A549 (cell line): ENCODE data around the gene BCAS3. TPM values are rescaled to one million over a fixed set of nuclear protein-coding genes. Genes with fewer than 3 reads are reported as not detected.
A peak's percentile ranks its signal among the peaks of the same experiment; 100 is the strongest.

ENCODE experiments used
- ATAC-seq, 2 experiments: fragments of 200-7000 bp in 1 of 2; fragments of >200 bp in 1 of 2; cut with Nextera tagmentation in 1 of 2; cut with Tn5 transposase in 1 of 2; 3 replicates each; pipeline versions ENCODE4 v1.8.0 to v1.9.1; 2018 to 2020; ENCODE audit warnings: mild to moderate bottlenecking in 1 of 2, moderate library complexity in 1 of 2
- CTCF ChIA-PET: fragments of 300-600 bp; sonication (Branson Sonifier 250); formaldehyde crosslinking; extraction: SDS; loops from one replicate; lab custom pipeline; 2021; ENCODE audit warnings: antibody characterized with exemption, inconsistent platforms; lab: Yijun Ruan, JAX
- POLR2A ChIA-PET: fragments of 350-600 bp; formaldehyde crosslinking; extraction: SDS; loops from one replicate; lab custom pipeline; 2021; ENCODE audit warnings: antibody characterized with exemption, inconsistent platforms; lab: Yijun Ruan, JAX
- DNase-seq, 2 experiments: peaks; one replicate each; pipeline versions ENCODE4 v3.0.0 to v3.0.0-alpha.2; 2011 to 2016; ENCODE audit warnings: low read depth in 1 of 2, low spot score in 1 of 2
- FAIRE-seq: peaks from 2 replicates; lab custom pipeline; 2011; peaks lifted over from hg19 to GRCh38; lab: Jason Lieb, UNC
- H3K27ac ChIP-seq, 2 experiments: fragments of >200 bp; sonication (Bioruptor Twin); formaldehyde crosslinking; 3 replicates each; pipeline ENCODE4 v1.5.1; 2016 to 2017
- H3K4me1 ChIP-seq: fragments of >200 bp; sonication (Bioruptor Twin); formaldehyde crosslinking; 3 replicates; pipeline ENCODE4 v1.6.1; 2016
- H3K4me2 ChIP-seq: fragments of >200 bp; sonication (Bioruptor Twin); formaldehyde crosslinking; 3 replicates; pipeline ENCODE4 v1.6.1; 2016
- H3K4me3 ChIP-seq: fragments of >200 bp; sonication (Bioruptor Twin); formaldehyde crosslinking; 3 replicates; pipeline ENCODE4 v1.5.1; 2016
- H3K9me3 ChIP-seq: fragments of >200 bp; sonication (Bioruptor Twin); formaldehyde crosslinking; 3 replicates; pipeline ENCODE4 v1.6.1; 2016
- CBX2 ChIP-seq: fragments of 200-600 bp; sonication (generic); IDR thresholded peaks from 2 replicates; pipeline ENCODE4 v1.6.1; 2016; ENCODE audit warnings: low read depth, mild to moderate bottlenecking, borderline replicate concordance
- CBX8 ChIP-seq: fragments of 200-600 bp; sonication (generic); IDR thresholded peaks from 2 replicates; pipeline ENCODE4 v1.6.1; 2016
- CHD2 ChIP-seq: fragments of 150-350 bp; IDR thresholded peaks from 2 replicates; pipeline ENCODE4 v1.6.1; 2014; ENCODE audit warnings: low read length; ENCODE audit not compliant: partially characterized antibody
- CTCF ChIP-seq: fragments of >200 bp; sonication (Bioruptor Twin); formaldehyde crosslinking; IDR thresholded peaks from 3 replicates; pipeline ENCODE4 v1.5.1; 2016
- E2F6 ChIP-seq: IDR thresholded peaks from 2 replicates; pipeline ENCODE4 v1.6.1; 2012; ENCODE audit warnings: low read depth, borderline replicate concordance
- FOSB ChIP-seq: fragments of 250-450 bp; sonication (Bioruptor Pico); IDR thresholded peaks from 2 replicates; pipeline ENCODE4 v1.5.0; 2020; ENCODE audit warnings: mild to moderate bottlenecking, moderate library complexity
- FOXS1 ChIP-seq: fragments of 250-450 bp; sonication (Bioruptor Pico); IDR thresholded peaks from 2 replicates; pipeline ENCODE4 v1.5.0; 2020; ENCODE audit warnings: mild to moderate bottlenecking, moderate library complexity
- HDAC2 ChIP-seq: fragments of 200-600 bp; sonication (generic); IDR thresholded peaks from 2 replicates; pipeline ENCODE4 v1.6.1; 2016
- HEYL ChIP-seq: fragments of 250-450 bp; sonication (Bioruptor Pico); IDR thresholded peaks from 2 replicates; pipeline ENCODE4 v1.8.0; 2021; ENCODE audit warnings: mild to moderate bottlenecking, moderate library complexity
- HOXB13 ChIP-seq: fragments of 250-450 bp; sonication (Bioruptor Pico); IDR thresholded peaks from 2 replicates; pipeline ENCODE4 v1.5.0; 2020; ENCODE audit warnings: low read depth, mild to moderate bottlenecking, moderate library complexity
- MAX ChIP-seq: IDR thresholded peaks from 2 replicates; pipeline ENCODE4 v1.6.1; 2012
- NR3C1 ChIP-seq: fragments of >200 bp; sonication (Bioruptor Twin); formaldehyde crosslinking; IDR thresholded peaks from 3 replicates; pipeline ENCODE4 v1.6.1; 2017
- RAD21 ChIP-seq, 2 experiments: fragments of >200 bp in 1 of 2; sonication (Bioruptor Twin) in 1 of 2; formaldehyde crosslinking in 1 of 2; IDR thresholded peaks in 1 of 2; conservative IDR thresholded peaks in 1 of 2; 2 replicates in 1 of 2; 3 replicates in 1 of 2; pipeline ENCODE4 v1.6.1; 2012 to 2018; ENCODE audit warnings: inconsistent platforms in 1 of 2
- RCOR1 ChIP-seq: fragments of 150-350 bp; IDR thresholded peaks from 2 replicates; pipeline ENCODE4 v1.6.1; 2014; ENCODE audit warnings: antibody characterized with exemption, low read length, low read depth
- RFX5 ChIP-seq: fragments of 450-650 bp; IDR thresholded peaks from 2 replicates; pipeline ENCODE4 v1.7.1; 2014; ENCODE audit warnings: antibody characterized with exemption, mild to moderate bottlenecking, moderate library complexity
- USF2 ChIP-seq: fragments of 450-650 bp; IDR thresholded peaks from 2 replicates; pipeline ENCODE4 v1.6.1; 2014; ENCODE audit warnings: antibody characterized with exemption
- ZFP36 ChIP-seq: fragments of 450-650 bp; IDR thresholded peaks from 2 replicates; pipeline ENCODE4 v1.6.1; 2014; ENCODE audit warnings: borderline replicate concordance; ENCODE audit not compliant: partially characterized antibody
- WGBS: methylation state at CpG from one replicate; pipeline ENCODE4 v1.1.6; 2017; ENCODE audit errors: missing lambda C conversion rate; 5-methylcytosine and 5-hydroxymethylcytosine counted together
- polyA plus RNA-seq, 4 experiments: library from polyadenylated mRNA; depleted of rRNA in 3 of 4; stranded (reverse); fragments of >200 nt; fragmentation: RNase III in 1 of 4; extraction: RNeasy Plus Mini Kit Qiagen cat#74134 plus additional on column Dnase treatment in 1 of 4; gene quantifications; 2 replicates in 3 of 4; 3 replicates in 1 of 4; pipeline ENCODE4 v1.2.3, GENCODE V29; 2011 to 2017

Gene BCAS3
- polyA plus RNA-seq, 2 of the 4 experiments (the other 2 are of a cell fraction): 14.7 to 43.4 TPM

- ATAC-seq: no peak
- no peak overlapping the region for H3K4me2 ChIP-seq
- POLR2A ChIA-PET: no interaction called here
- H3K4me3 ChIP-seq: no peak overlapping the region
- CTCF ChIA-PET: interaction anchor here (0.9 to 1.6 kb wide), 2 partner anchors 20 to 625 kb away, joined by 3 to 12 read pairs; no protein-coding TSS in a partner anchor
- H3K27ac ChIP-seq: no peak overlapping the region
- H3K4me1 ChIP-seq: no peaks in the 10 kb centered on the region
- no peaks in the 10 kb centered on the region for H3K9me3 ChIP-seq
- WGBS: 86% methylated on average over 4 of the region's 4 CpGs
- no peak for DNase-seq
- TF ChIP-seq FOXS1 (CRISPR knock-in tag) (no peak), ZFP36 (no peak)
- FAIRE-seq: no peak
These were observed 63.4 kb downstream of the BCAS3 start for GRCh38 chr17:60741031-60741430.

GRCh38 chr17:60743282-60743681 is 65.6 kb downstream of the BCAS3 start:
- ATAC-seq: no peak
- no peak overlapping the region for H3K4me3 ChIP-seq
- POLR2A ChIA-PET: no interaction called here

GRCh38 chr17:60743799-60744198 is 66.1 kb downstream of the BCAS3 start:
- no peak overlapping the region for H3K4me3 ChIP-seq
- 73% methylated on average over 5 of the region's 5 CpGs for WGBS
- no peak for DNase-seq
- ChIA-PET CTCF (interaction anchor here (0.5 to 5.1 kb wide), 5 partner anchors 16 to 907 kb away, joined by 3 to 27 read pairs (median 4); no protein-coding TSS in a partner anchor), POLR2A (no interaction called here)
- no peak for FAIRE-seq
- H3K4me1 ChIP-seq: no peaks in the 10 kb centered on the region
- TF ChIP-seq RCOR1 (no peak), HDAC2 (no peak), USF2 (no peak), HOXB13 (no peak), MAX (no peak), CHD2 (no peak), FOSB (CRISPR knock-in tag) (no peak), NR3C1 (no peak)
- no peak overlapping the region for H3K4me2 ChIP-seq
- H3K9me3 ChIP-seq: no peaks in the 10 kb centered on the region
- ATAC-seq: no peak
- H3K27ac ChIP-seq: no peak overlapping the region

More at GRCh38 chr17:60743282-60743681, 65.6 kb downstream of the BCAS3 start:
- no peak for TF ChIP-seq E2F6
- no peak for FAIRE-seq
- DNase-seq: no peak
- CTCF ChIA-PET: interaction anchor here (0.5 to 0.6 kb wide), 2 partner anchors 16 to 907 kb away, joined by 3 read pairs; no protein-coding TSS in a partner anchor
- Histone ChIP-seq H3K9me3 (no peaks in the 10 kb centered on the region), H3K27ac (no peak overlapping the region), H3K4me1 (no peaks in the 10 kb centered on the region), H3K4me2 (no peak overlapping the region)
- 59% methylated on average over 1 of the region's 1 CpG for WGBS

- ChIA-PET CTCF (interaction anchor here (0.8 to 5.1 kb wide), 4 partner anchors 20 to 256 kb away, joined by 3 to 27 read pairs (median 4); no protein-coding TSS in a partner anchor), POLR2A (no interaction called here)
- FAIRE-seq (no peak), DNase-seq (no peak), ATAC-seq (no peak)
- Histone ChIP-seq H3K4me3 (no peak overlapping the region), H3K9me3 (no peaks in the 10 kb centered on the region), H3K27ac (no peak overlapping the region), H3K4me2 (no peak overlapping the region), H3K4me1 (no peaks in the 10 kb centered on the region)
- WGBS: 26% methylated on average over 3 of the region's 3 CpGs
- TF ChIP-seq HDAC2: no peak
These were observed 66.8 kb downstream of the BCAS3 start for GRCh38 chr17:60744355-60744966.

- Histone ChIP-seq H3K4me2 (no peak overlapping the region), H3K27ac (no peak overlapping the region), H3K9me3 (no peaks in the 10 kb centered on the region), H3K4me3 (no peak overlapping the region), H3K4me1 (no peaks in the 10 kb centered on the region)
- ATAC-seq: no peak
- no peak for FAIRE-seq
- ChIA-PET POLR2A (no interaction called here), CTCF (interaction anchor here (0.8 to 5.1 kb wide), 8 partner anchors 10 to 664 kb away, joined by 3 to 27 read pairs (median 4); no protein-coding TSS in a partner anchor)
- TF ChIP-seq CBX8 (no peak), HEYL (CRISPR knock-in tag) (no peak), CBX2 (0 out of 2 replicates have a peak, but pooled peaks have one; percentile 34), RAD21 (conservative IDR thresholded peaks at IDR 0.05 in 1 of 2, IDR thresholded peaks at IDR 0.05 in 1 of 2) (peak; percentile 55 to 59; a peak in 4 of 5 replicates), RFX5 (no peak), CTCF (peak; percentile 42; the same call in 2 of the 3 replicates)
- peak in 1 of 2 experiments; percentile 22 for DNase-seq
- WGBS: 46% methylated on average over 2 of the region's 2 CpGs
These were observed 67.9 kb downstream of the BCAS3 start for GRCh38 chr17:60745544-60745943.
